Activated T-cell treated with anti-CD3 and anti-CD28 coated beads for 24 hours (primary cell): ENCODE results near the gene SENP5.
"Not testable (repeated sequence)": the region's sequence is repeated elsewhere in the genome, so short reads cannot be mapped to it uniquely, and the experiment has no call there.

ENCODE experiments used
- DNase-seq: peaks from one replicate; pipeline ENCODE4 v3.0.0-alpha.2; 2020; ENCODE audit warnings: low read depth

Gene SENP5

DNA sequence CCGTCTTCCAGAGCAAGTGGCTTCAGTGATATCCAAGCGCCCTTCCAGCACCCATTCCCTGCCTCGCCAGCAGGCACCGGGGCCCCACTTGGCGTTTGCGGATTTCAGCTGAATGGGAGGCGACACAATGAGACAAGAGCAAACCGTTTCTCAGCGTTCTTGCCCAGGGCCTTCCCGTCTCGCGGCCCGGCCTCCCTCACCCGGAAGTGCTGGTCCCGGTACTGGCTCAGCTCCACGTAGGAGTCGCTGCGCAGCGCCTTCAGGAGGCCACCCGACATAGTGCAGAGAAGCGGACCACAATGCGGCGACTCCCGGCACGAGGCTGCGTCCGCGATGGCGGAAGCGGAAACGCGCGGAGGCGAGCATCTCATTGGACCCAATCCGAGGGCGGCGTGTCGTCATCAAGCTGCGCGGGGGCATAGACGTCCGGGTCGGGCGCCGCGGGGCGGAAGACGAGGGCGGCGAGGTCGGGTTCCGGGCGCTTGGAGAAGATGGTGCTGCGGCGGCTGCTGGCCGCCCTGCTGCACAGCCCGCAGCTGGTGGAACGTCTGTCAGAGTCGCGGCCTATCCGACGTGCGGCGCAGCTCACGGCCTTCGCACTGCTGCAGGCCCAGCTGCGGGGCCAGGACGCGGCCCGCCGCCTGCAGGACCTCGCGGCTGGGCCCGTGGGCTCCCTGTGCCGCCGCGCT lies 74.7 kb downstream of the SENP5 start, which contains the start of gene NCBP2:
TSS of gene NCBP2 (minus strand) at position 303 of the 689 bp plus-strand sequence. CDS start at position 278, 25 bp downstream.
- peak; percentile 100 for DNase-seq

- peak; percentile 10 for DNase-seq
Measured at GRCh38 chr3:196942915-196943277, 75.2 kb downstream of the SENP5 start.

DNA sequence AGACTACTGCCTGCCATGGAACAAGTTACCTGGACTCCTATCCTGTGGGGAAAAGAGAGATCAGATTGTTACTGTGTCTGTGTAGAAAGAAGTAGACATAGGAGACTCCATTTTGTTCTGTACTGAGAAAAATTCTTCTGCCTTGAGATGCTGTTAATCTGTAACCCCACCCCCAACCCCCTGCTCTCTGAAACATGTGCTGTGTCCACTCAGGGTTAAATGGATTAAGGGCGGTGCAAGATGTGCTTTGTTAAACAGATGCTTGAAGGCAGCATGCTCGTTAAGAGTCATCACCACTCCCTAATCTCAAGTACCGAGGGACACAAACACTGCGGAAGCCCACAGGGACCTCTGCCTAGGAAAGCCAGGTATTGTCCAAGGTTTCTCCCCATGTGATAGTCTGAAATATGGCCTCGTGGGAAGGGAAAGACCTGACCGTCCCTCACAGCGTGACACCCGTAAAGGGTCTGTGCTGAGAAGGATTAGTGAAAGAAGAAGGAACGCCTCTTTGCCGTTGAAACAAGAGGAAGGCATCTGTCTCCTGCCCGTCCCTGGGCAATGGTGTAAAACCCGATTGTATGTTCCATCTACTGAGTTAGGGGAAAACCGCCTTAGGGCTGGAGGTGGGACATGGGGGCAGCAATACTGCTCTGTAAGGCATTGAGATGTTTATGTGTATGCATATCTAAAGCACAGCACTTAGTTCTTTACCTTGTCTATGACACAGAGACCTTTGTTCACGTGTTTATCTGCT lies 76.5 kb downstream of the SENP5 start:
- not testable (repeated sequence) for DNase-seq

DNA sequence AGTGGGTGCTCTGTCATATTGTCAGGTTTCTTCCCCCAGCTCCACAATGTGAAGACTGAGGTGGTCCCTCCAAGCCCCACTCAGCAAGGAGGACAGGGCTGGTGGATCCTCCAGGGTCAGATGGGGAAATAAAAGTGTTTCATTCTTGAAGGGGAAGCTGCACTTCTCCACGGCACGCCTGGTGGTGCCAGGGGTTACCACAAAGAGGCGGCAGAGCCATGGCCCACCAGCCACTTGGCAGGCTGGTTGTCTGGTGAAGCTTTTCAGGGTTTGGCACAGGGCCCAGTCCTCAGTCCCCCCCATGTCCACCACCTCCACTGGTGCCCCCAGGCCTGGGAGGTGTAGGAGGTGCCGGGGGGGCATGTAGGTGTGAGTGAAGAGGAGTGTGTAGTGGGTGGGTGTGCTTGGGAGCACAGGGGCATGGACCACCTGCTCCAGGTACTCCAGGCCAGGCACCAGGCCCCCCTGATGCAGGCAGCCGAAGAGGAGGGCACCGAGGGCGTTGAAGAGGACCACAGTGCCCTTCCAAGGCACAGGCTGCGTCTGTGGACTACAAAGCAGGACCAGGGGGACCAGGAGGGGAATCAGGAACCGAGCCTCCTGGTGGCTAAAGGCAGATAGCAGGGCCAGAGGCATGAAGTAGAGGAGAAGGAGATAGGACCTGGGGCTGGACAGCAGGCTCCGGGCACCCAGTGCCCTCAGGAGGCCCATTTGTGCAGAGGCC lies 79.6 kb downstream of the SENP5 start:
- DNase-seq = no peak

DNA sequence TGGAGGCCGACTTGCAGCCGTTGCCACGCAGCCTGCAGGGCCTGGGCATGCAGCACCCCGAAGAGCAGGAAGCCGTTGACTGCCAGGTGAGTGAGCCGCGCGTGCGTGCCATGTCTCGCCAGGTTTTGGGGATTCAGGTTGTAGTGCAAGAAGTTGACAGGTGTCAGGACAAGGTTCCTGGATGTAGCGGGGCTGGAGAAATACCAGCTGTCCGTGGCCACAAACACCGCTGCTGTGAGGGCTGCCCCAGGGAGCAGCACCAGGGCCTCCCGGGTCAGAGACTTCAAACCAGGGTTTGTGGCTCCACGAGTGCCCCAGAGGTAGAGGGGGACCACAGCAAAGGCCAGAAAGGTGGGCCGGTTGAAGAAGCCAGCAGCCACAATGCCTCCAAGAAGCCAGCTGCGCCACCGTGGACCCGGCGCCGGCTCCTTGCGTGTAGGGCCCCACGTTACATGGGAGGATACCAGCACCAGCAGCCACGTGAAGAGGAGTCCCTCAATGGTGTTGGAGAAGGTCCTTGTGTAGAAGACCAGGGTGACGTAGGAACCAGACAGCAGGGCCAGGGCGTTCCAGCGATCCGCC lies 80.2 kb downstream of the SENP5 start:
- DNase-seq = no peak

- DNase-seq = no peak
Measured at GRCh38 chr3:196948442-196949284, 80.9 kb downstream of the SENP5 start.

- DNase-seq = no peak
Measured at GRCh38 chr3:196949285-196949619, 81.5 kb downstream of the SENP5 start.

DNA sequence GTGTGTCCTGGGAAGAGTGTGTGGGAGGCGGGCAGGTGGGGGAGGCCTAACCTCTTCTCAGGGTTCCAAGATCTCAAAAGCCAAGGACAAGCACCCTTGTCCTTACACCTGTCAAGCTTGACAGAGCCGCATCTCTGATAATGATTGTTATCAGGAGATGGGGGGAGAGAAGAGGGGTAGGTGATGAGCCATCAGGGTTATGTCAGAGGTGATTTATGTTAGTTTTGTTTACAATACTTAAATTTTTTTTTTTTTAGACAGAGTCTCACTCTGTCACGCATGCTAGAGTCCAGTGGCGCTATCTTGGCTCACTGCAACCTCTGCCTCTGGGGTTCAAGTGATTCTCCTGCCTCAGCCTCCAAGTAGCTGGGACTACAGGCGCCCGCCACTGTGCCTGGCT lies 82.0 kb downstream of the SENP5 start:
- no peak for DNase-seq

GRCh38 chr3:196951371-196951770 lies 83.7 kb downstream of the SENP5 start:
- no peak for DNase-seq

- DNase-seq = no peak
Measured at GRCh38 chr3:196954832-196955231, 87.1 kb downstream of the SENP5 start.

DNA sequence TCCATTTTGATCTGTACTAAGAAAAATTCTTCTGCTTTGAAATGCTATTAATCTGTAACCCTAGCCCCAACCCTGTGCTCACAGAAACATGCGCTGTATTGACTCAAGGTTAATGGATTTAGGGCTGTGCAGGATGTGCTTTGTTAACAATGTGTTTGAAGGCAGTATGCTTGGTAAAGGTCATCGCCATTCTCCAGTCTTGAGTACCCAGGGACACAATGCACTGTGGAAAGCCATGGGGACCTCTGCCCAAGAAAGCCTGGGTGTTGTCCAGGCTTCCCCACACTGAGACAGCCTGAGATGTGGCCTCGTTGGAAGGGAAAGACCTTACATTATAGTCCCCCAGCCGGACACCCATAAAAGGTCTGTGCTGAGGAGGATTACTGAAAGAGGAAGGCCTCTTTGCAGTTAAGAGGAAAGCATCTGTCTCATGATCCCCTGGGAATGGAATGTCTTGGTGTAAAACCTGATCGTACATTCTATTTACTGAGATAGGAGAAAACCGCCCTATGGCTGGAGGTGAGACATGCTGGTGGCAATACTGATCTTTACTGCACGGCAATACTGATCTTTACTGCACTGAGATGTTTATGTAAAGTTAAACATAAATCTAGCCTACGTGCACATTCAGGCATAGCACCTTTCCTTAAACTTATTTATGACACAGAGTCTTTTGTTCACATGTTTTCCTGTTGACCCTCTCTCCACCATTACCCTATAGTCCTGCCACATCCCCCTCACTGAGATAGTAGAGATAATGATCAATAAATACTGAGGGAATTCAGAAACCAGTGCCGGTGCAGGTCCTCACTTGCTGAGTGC lies 94.6 kb downstream of the SENP5 start:
- no peak for DNase-seq

GRCh38 chr3:196962930-196963630 lies 95.4 kb downstream of the SENP5 start:
- DNase-seq = no peak

DNA sequence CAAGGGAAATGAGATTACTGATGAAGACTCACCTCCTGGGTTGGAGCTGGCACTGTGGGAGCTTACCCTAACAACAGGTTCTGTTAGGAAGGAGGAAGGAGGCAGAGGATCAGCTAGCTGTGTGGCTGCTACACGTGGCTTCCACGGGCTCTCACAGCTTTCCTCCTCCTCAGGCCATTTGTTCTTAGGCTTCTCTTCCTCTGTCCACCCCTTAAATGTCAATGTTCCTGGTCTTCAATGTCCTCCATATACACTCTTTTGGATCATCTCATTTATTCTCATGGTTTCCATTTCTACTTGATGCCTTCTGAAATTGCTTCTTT lies 95.9 kb downstream of the SENP5 start:
- no peak for DNase-seq

DNA sequence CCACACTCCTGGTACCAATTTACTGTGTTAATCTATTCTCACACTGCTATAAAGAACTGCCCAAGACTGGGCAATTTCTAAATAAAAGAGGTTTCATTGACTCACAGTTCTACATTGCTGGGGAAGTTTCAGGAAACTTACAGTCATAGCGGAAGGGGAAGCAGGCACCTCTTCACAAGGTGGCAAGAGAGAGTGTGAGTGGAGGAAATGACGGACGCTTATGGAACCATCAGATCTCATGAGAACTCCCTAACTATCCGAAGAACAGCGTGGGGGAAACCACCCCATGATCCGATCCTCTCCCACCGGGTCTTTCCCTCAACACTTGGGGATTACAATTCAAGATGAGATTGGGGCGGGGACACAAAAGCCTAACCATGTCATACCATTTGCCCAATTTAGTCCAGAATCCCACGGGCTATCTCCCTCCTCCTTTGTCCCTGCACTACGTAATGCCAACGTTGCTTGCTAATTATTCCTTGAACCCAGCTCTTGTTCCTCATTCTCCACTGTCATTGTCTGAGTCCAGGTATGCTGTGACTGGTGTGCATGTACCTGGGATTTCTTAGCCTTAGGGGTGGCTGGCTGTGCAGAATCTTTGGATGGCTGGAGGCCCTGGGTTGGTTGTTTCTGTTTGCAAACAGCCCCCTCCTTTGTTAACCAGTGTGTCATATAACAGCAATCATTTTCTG lies 97.5 kb downstream of the SENP5 start:
- DNase-seq = no peak

- DNase-seq = no peak
Measured at GRCh38 chr3:196965804-196966173, 98.1 kb downstream of the SENP5 start.

GRCh38 chr3:196966526-196967401 lies 99.0 kb downstream of the SENP5 start:
- DNase-seq = no peak

DNA sequence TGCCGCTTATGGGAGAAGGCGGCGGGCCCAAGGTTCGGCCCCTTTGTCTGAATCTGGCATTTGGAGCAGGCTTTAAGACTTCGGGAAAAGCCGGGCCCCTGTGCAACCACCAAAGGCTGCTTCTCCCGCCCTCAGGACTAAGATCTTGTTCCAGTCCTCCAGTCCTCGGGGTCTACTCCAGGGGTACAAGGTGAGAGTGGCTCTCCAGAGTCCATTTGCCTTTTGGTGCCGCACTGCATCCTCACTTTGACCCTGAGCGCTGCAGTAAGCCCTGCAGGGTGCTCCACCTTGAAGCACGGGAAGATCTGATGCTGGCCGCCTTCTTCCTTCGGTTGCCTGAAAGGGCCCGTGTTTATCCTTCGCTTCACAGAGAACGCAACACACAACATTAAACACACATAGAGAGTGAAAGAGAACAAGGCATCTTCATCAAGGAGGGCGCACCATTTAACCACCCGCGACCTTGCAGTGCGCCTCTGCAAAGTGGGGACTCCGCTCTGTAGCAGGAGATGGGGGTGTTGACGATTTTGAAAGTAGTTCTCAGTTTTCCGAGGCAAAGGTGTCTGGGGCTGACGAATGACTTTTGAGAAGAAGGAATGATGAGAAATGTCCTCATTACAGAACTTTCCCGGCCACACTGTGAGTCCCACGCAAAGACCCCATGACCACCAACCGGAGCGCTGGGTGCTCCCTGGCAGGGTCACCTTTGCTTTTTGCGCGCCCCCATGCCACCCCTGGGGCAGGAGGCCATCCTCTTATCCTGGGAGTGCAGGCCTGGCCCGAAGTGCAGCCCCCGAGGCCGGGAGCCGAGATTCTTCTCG lies 99.9 kb downstream of the SENP5 start:
- no peak for DNase-seq
